ENCODE measurements around the gene TMEM9B.

The TMEM9B gene

GRCh38 chr11:8967184-8967583 is 2.9 kb upstream of the TMEM9B start:
- peaks cover 39% of the 10 kb centered on the region for H3K4me1 Mint-ChIP-seq
- H3K27ac Mint-ChIP-seq: no peak overlapping the region
- no peak for DNase-seq
- peaks cover 3% of the 10 kb centered on the region for H3K27me3 Mint-ChIP-seq (ENCODE audit: low read depth, poor library complexity)
- no peaks in the 10 kb centered on the region for H3K9me3 Mint-ChIP-seq
- no peak overlapping the region for H3K4me3 Mint-ChIP-seq
- H3K36me3 Mint-ChIP-seq (ENCODE audit: low read depth): no peaks in the 10 kb centered on the region
- TF ChIP-seq CTCF (IDR thresholded peaks at IDR 0.05): no peak

DNA sequence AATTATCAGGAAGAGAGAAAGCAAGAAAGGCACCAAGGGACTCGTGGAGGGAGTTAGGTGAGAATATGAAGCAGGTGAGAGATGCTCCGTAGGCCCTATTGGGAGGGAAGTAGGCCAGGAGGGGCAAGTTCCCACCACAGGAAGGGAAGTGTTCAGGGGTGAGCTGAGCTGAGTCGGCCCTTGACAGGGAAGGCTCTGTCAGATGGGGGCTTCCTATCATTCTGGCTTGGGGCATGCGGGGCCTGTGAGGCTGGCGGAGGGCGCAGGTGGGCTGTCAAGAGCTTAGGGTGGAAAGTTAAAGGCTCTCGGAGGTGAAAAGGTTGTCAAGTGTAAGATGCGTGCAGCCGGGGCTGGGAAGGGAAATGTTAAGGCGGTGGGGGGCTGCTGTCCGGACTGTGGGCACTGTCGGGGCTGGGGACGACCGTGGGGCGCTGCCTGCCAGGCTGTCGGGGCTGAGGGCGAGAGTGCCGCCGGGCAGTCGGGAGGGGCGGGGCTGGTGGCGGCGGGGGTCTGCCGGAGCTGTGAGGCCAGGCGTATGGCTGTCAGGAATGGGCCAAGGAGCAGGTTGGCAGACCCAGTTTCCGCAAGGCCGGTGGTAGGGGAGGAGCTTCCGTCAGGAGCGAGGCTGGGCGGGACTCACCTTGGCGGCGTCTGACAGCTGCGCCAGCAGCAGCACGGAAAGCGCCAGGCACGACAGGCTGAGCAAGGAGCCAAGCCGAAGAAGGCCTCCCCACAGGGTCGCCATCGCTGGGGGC is 496 bp downstream of the TMEM9B start:
- Mint-ChIP-seq H3K36me3 (ENCODE audit: low read depth) (no peaks in the 10 kb centered on the region), H3K9me3 (no peaks in the 10 kb centered on the region), H3K27me3 (ENCODE audit: low read depth, poor library complexity) (no peaks in the 10 kb centered on the region), H3K4me1 (peaks cover 44% of the 10 kb centered on the region), H3K27ac (no peak overlapping the region), H3K4me3 (peak overlapping the region; percentile 90)
- no peak for TF ChIP-seq CTCF (IDR thresholded peaks at IDR 0.05)
- DNase-seq: peak; percentile 78

GRCh38 chr11:8962841-8963240 is 1.4 kb downstream of the TMEM9B start:
- no peak for TF ChIP-seq CTCF (IDR thresholded peaks at IDR 0.05)
- H3K9me3 Mint-ChIP-seq: no peaks in the 10 kb centered on the region
- H3K4me1 Mint-ChIP-seq: peaks cover 44% of the 10 kb centered on the region
- H3K27me3 Mint-ChIP-seq (ENCODE audit: low read depth, poor library complexity): no peaks in the 10 kb centered on the region
- DNase-seq: no peak
- no peaks in the 10 kb centered on the region for H3K36me3 Mint-ChIP-seq (ENCODE audit: low read depth)
- no peak overlapping the region for H3K27ac Mint-ChIP-seq
- H3K4me3 Mint-ChIP-seq: peak overlapping the region; percentile 90

DNA sequence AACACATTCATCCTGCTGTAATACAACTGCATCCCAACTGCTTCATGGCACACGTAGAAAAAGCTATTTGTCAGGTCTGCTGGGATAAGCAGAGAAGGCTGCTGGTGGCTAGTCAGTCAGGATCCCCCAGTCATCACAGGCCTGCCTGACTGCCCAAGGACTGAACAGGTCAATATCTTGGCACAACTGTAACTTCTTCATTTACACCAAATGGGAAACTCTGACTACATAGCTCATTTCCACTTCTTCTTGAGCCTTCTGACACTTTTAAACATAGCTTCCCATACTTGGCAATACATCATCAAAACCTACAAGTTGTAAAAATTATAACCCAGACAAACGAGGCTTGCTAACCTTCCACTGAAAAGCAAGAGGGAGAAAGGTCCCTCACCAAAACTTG is 2.8 kb downstream of the TMEM9B start:
- H3K4me1 Mint-ChIP-seq: peaks cover 36% of the 10 kb centered on the region
- peaks cover 1% of the 10 kb centered on the region for H3K36me3 Mint-ChIP-seq (ENCODE audit: low read depth)
- no peak for DNase-seq
- no peak overlapping the region for H3K4me3 Mint-ChIP-seq
- H3K9me3 Mint-ChIP-seq: no peaks in the 10 kb centered on the region
- no peak for TF ChIP-seq CTCF (IDR thresholded peaks at IDR 0.05)
- no peak overlapping the region for H3K27ac Mint-ChIP-seq
- H3K27me3 Mint-ChIP-seq (ENCODE audit: low read depth, poor library complexity): no peaks in the 10 kb centered on the region

DNA sequence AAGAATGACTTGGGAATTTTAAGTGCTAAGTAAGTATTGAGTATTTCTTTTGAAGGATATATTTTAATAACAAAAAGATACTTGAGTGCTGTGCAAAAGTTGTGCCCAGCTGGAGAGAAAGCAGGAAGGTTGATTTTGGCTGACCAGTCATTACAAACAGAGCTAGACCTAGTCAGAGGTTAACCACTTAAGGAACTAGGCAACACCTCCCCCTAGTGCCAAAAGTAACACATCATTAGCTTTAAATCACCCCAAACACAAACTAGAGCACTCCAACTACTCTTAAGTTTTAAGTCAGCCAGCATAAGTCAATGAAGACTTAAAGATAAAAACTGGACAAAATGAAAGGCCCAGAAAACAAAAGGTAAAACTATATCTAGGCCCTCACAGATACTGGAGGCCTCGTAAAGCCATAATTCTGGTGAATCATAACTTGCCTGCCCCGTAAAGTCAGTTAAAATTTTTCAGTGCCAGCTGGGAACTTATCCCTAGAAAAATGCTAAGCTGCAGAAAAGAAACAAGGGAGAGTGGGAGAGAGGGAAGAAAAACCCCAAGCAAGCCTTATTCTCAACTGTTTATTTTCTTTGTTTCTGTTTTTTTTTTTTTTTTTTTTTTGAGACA is 4.6 kb downstream of the TMEM9B start:
- H3K4me1 Mint-ChIP-seq: peaks cover 20% of the 10 kb centered on the region
- H3K27me3 Mint-ChIP-seq (ENCODE audit: low read depth, poor library complexity): no peaks in the 10 kb centered on the region
- H3K27ac Mint-ChIP-seq: no peak overlapping the region
- peak; percentile 28 for DNase-seq
- no peaks in the 10 kb centered on the region for H3K9me3 Mint-ChIP-seq
- peak; percentile 63 for TF ChIP-seq CTCF (IDR thresholded peaks at IDR 0.05)
- H3K4me3 Mint-ChIP-seq: no peak overlapping the region
- peaks cover 18% of the 10 kb centered on the region for H3K36me3 Mint-ChIP-seq (ENCODE audit: low read depth)

- H3K4me3 Mint-ChIP-seq: no peak overlapping the region
- peaks cover 5% of the 10 kb centered on the region for H3K4me1 Mint-ChIP-seq
- no peaks in the 10 kb centered on the region for H3K27me3 Mint-ChIP-seq (ENCODE audit: low read depth, poor library complexity)
- no peaks in the 10 kb centered on the region for H3K9me3 Mint-ChIP-seq
- no peak for TF ChIP-seq CTCF (IDR thresholded peaks at IDR 0.05)
- H3K27ac Mint-ChIP-seq: no peak overlapping the region
- DNase-seq: no peak
- peaks cover 35% of the 10 kb centered on the region for H3K36me3 Mint-ChIP-seq (ENCODE audit: low read depth)
Measured at GRCh38 chr11:8956860-8957259, 7.4 kb downstream of the TMEM9B start.
